Measurements from ENCODE around the gene TTLL8. TPM values are rescaled to one million over a fixed set of nuclear protein-coding genes. Genes with fewer than 3 reads are reported as not detected.

Gene TTLL8
- total RNA-seq, 2 donors from 2014 or later, result 0.20 TPM; not detected in 1

DNA sequence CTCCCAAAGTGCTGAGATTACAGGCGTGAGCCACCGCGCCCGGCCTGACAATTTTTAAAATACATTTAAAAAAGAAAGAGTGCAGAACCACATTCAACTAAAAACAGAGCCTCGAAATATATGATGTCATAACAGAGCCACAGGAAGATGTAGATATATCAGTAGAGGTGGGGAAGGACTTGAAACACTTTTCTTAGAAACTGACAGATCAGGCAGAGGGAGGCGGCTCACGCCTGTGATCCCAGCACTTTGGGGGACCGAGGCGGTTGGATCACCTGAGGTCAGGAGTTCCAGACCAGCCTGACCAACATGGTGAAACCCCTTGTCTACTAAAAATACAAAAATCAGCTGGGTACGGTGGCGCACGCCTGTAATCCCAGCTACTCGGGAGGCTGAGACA is 20.1 kb upstream of the TTLL8 start:
- Histone ChIP-seq H3K27ac (ENCODE audit: low read depth, low read length) (no peak overlapping the region), H3K9me3 (ENCODE audit: control insufficient read depth, low read length) (no peaks in the 10 kb centered on the region), H3K36me3 (ENCODE audit: control insufficient read depth, insufficient read depth, low read length) (no peaks in the 10 kb centered on the region), H3K4me3 (ENCODE audit: low read length) (no peak overlapping the region), H3K4me1 (ENCODE audit: control insufficient read depth, insufficient read depth, low read length) (peaks cover 5% of the 10 kb centered on the region), H3K27me3 (ENCODE audit: control insufficient read depth, insufficient read depth, low read length, poor library complexity, severe bottlenecking) (no peaks in the 10 kb centered on the region), H3K9ac (ENCODE audit: extremely low read depth, low read length, poor library complexity, severe bottlenecking) (no peak overlapping the region)
- Mint-ChIP-seq H3K27ac (no peak overlapping the region), H3K9me3 (peaks cover 4% of the 10 kb centered on the region), H3K27me3 (ENCODE audit: insufficient read depth) (no peaks in the 10 kb centered on the region), H3K4me1 (no peaks in the 10 kb centered on the region), H3K36me3 (ENCODE audit: low read depth) (no peaks in the 10 kb centered on the region), H3K4me3 (no peak overlapping the region)
- TF ChIP-seq CTCF (conservative IDR thresholded peaks at IDR 0.05), result no peak
- DNase-seq, result no peak
- 94% methylated on average over 8 to 13 of the region's 13 CpGs for WGBS, 2 experiments (ENCODE audit: insufficient coverage in 1 of 2, insufficient read length in 1 of 2)

DNA sequence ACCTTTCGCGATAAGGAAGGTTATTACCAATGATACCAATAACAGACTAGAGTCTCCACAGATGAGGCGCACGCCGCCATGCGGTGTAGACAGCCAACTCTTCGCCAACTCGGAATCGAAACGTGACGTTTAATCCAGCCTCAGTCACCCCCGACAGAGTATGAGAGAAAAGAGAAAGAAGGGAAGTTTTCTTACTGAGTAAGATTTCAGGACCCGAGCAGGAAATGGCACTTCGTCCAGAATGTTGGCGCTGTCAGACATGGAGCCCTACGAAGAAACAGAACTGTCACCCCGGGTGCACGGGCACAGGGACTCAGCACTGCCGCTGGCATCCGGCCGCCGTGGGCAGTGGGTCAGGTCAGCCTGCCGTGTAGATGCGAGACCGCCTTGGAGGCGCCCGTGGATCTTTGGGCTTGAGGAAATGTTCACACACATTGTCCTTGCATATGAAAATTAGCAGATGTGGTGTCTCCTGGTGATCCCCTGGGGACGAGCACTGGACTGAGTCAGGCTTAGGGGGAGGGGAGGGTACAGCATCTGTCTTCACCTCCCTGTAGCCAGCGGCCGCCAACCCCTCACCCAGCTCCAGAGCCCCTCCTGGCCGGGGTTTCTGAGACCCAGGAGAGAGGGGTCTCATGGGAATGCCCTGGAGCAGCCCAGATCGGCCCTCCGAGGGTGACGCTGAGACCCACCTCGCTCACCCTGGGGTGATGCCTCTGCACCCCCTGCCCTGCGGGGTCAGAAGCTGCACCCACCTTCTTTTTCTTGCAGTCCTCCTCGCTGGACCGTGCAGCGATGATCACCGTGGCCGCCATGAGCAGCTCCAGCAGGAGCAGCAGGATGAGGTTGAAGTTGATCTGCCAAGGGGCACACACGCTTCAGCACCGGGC is 18.8 kb upstream of the TTLL8 start:
- no peak overlapping the region for H3K9ac ChIP-seq (ENCODE audit: extremely low read depth, low read length, poor library complexity, severe bottlenecking)
- H3K4me1 ChIP-seq (ENCODE audit: control insufficient read depth, insufficient read depth, low read length), result peaks cover 5% of the 10 kb centered on the region
- Mint-ChIP-seq H3K4me3 (no peak overlapping the region), H3K4me1 (no peaks in the 10 kb centered on the region), H3K36me3 (ENCODE audit: low read depth) (no peaks in the 10 kb centered on the region), H3K9me3 (peaks cover 4% of the 10 kb centered on the region), H3K27me3 (ENCODE audit: insufficient read depth) (no peaks in the 10 kb centered on the region), H3K27ac (no peak overlapping the region)
- H3K9me3 ChIP-seq (ENCODE audit: control insufficient read depth, low read length), result no peaks in the 10 kb centered on the region
- no peak overlapping the region for H3K4me3 ChIP-seq (ENCODE audit: low read length)
- H3K27me3 ChIP-seq (ENCODE audit: control insufficient read depth, insufficient read depth, low read length, poor library complexity, severe bottlenecking), result no peaks in the 10 kb centered on the region
- H3K36me3 ChIP-seq (ENCODE audit: control insufficient read depth, insufficient read depth, low read length), result no peaks in the 10 kb centered on the region
- TF ChIP-seq CTCF (conservative IDR thresholded peaks at IDR 0.05), result no peak
- peak; percentile 38 for DNase-seq
- WGBS, 2 experiments (ENCODE audit: insufficient coverage in 1 of 2, insufficient read length in 1 of 2), result 91 to 93% methylated on average over 35 to 43 of the region's 43 CpGs
- no peak overlapping the region for H3K27ac ChIP-seq (ENCODE audit: low read depth, low read length)

DNA sequence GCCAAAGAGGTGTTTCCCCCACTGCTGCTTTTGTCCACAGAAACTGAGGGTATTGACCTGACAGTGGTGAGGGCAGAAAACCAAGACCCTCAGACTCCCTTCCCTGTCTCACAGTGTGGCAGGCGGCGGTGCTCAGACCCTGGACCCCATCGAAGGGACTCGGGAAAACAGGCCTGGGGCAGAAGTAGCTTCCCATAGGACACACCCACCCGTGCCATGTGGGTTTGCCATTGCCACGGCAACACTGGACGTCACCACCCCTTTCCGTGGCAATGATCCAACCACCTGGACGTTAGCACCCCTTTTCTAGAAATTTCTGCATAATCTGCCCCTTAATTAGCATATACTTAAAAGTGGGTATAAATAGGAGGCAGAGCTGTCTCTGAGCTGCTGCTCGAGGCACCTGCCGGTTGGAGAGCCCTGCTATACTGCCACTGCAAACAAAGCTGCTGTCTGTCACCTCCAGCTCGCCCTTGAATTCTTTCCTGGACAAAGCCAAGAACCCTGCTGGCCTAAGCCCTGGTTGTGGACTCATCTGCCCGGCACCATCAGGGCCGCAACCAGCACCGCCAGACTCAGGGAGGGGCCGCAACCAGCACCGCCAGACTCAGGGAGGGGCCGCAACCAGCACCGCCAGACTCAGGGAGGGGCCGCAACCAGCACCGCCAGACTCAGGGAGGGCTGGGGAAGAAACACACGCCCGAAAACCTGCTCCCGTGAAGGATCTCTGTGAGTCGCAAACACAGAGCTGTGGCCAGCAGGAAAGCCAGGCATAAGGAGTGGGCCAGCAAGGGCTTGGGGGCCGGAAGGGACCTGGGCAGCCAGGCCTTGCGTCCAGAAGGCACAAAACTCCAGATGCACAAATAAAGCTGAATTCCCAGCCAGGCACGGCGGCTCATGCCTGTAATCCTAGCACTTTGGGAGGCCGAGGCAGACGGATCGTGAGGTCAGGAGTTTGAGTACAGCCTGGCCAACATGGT is 16.7 kb upstream of the TTLL8 start:
- no peak for TF ChIP-seq CTCF (conservative IDR thresholded peaks at IDR 0.05)
- peak; percentile 83 for DNase-seq
- peaks cover 4% of the 10 kb centered on the region for H3K9me3 Mint-ChIP-seq

More for the DNA sequence above, 16.7 kb upstream of the TTLL8 start:
- Mint-ChIP-seq H3K27ac (peak overlapping the region; percentile 13), H3K27me3 (ENCODE audit: insufficient read depth) (no peaks in the 10 kb centered on the region), H3K4me3 (no peak overlapping the region), H3K36me3 (ENCODE audit: low read depth) (no peaks in the 10 kb centered on the region), H3K4me1 (no peaks in the 10 kb centered on the region)
- Histone ChIP-seq H3K9me3 (ENCODE audit: control insufficient read depth, low read length) (no peaks in the 10 kb centered on the region), H3K4me3 (ENCODE audit: low read length) (no peak overlapping the region), H3K27me3 (ENCODE audit: control insufficient read depth, insufficient read depth, low read length, poor library complexity, severe bottlenecking) (no peaks in the 10 kb centered on the region), H3K27ac (ENCODE audit: low read depth, low read length) (peak overlapping the region; percentile 83), H3K9ac (ENCODE audit: extremely low read depth, low read length, poor library complexity, severe bottlenecking) (no peak overlapping the region), H3K4me1 (ENCODE audit: control insufficient read depth, insufficient read depth, low read length) (peaks cover 5% of the 10 kb centered on the region), H3K36me3 (ENCODE audit: control insufficient read depth, insufficient read depth, low read length) (no peaks in the 10 kb centered on the region)
- 81 to 82% methylated on average over 24 to 32 of the region's 32 CpGs for WGBS, 2 experiments (ENCODE audit: insufficient coverage in 1 of 2, insufficient read length in 1 of 2)

Measured in endodermal cell (in vitro differentiated cells).